Parathyroid adenoma (tissue), 2 donors: Measurements from ENCODE around the gene TSPAN17.
A peak's percentile ranks its signal among the peaks of the same experiment; 100 is the strongest.

Source experiments
- H2AFZ ChIP-seq: fragments of 300-600 bp; sonication (generic); one replicate; pipeline ENCODE4 v1.7.0; 2017; ENCODE audit warnings: antibody characterized with exemption, mild to moderate bottlenecking
- H3K27ac ChIP-seq: fragments of 300-600 bp; sonication (generic); one replicate; pipeline ENCODE4 v1.7.0; 2017
- H3K27me3 ChIP-seq: fragments of 300-600 bp; sonication (generic); one replicate; pipeline ENCODE4 v1.7.0; 2017; ENCODE audit warnings: low read length; ENCODE audit not compliant: control insufficient read depth, insufficient read depth
- H3K36me3 ChIP-seq: fragments of 300-600 bp; sonication (generic); one replicate; pipeline ENCODE4 v1.7.0; 2017; ENCODE audit warnings: low read length; ENCODE audit not compliant: control insufficient read depth, insufficient read depth
- H3K4me1 ChIP-seq: fragments of 300-600 bp; sonication (generic); one replicate; pipeline ENCODE4 v1.7.0; 2017; ENCODE audit warnings: control low read depth
- H3K4me2 ChIP-seq: fragments of 300-600 bp; sonication (generic); one replicate; pipeline ENCODE4 v1.7.0; 2017; ENCODE audit warnings: low read length
- H3K4me3 ChIP-seq: fragments of 300-600 bp; sonication (generic); one replicate; pipeline ENCODE4 v1.7.0; 2017; ENCODE audit warnings: low read depth, low read length
- H3K79me2 ChIP-seq: fragments of 300-600 bp; sonication (generic); one replicate; pipeline ENCODE4 v1.7.0; 2017; ENCODE audit warnings: control low read depth
- H3K9ac ChIP-seq: fragments of 300-600 bp; sonication (generic); one replicate; pipeline ENCODE4 v1.7.0; 2017; ENCODE audit warnings: mild to moderate bottlenecking
- H3K9me3 ChIP-seq: fragments of 300-600 bp; sonication (generic); one replicate; pipeline ENCODE4 v1.7.0; 2017; ENCODE audit warnings: low read length; ENCODE audit not compliant: control insufficient read depth
- TF ChIP-seq, protein P1 (sequence below): fragments of 300-600 bp; sonication (generic); IDR thresholded peaks from one replicate; pipeline ENCODE4 v1.7.0; 2017; ENCODE audit warnings: antibody characterized with exemption, mild to moderate bottlenecking
- donor health status: primary hyperparathyroidism.

The TSPAN17 gene

DNA sequence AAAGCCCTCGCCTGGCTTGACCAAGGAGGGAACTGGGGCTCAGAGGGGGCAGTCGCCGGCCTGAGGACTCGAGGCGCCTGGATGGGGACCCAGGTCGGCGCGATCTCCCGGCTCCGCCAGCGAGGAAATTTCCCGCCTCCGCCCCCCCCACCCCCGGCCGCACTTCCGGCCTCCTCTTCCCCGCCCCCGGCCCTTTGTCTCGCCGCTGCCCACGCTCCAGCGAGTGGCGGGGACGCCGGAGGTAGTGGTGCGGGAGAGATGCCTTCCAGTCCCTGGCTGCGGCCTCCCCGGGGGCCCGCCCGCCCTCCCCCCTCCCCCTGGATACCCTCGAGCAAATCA, 36.9 kb upstream of the TSPAN17 start:
- Histone ChIP-seq H3K9me3 (no peaks in the 10 kb centered on the region), H3K27me3 (no peaks in the 10 kb centered on the region), H3K9ac (peak overlapping the region; percentile 72), H2AFZ (peak overlapping the region; percentile 99), H3K79me2 (no peaks in the 10 kb centered on the region), H3K36me3 (no peaks in the 10 kb centered on the region), H3K4me2 (peak overlapping the region; percentile 73), H3K4me1 (peaks cover 10% of the 10 kb centered on the region), H3K27ac (no peak overlapping the region), H3K4me3 (peak overlapping the region; percentile 38)
- TF ChIP-seq, protein P1, sequence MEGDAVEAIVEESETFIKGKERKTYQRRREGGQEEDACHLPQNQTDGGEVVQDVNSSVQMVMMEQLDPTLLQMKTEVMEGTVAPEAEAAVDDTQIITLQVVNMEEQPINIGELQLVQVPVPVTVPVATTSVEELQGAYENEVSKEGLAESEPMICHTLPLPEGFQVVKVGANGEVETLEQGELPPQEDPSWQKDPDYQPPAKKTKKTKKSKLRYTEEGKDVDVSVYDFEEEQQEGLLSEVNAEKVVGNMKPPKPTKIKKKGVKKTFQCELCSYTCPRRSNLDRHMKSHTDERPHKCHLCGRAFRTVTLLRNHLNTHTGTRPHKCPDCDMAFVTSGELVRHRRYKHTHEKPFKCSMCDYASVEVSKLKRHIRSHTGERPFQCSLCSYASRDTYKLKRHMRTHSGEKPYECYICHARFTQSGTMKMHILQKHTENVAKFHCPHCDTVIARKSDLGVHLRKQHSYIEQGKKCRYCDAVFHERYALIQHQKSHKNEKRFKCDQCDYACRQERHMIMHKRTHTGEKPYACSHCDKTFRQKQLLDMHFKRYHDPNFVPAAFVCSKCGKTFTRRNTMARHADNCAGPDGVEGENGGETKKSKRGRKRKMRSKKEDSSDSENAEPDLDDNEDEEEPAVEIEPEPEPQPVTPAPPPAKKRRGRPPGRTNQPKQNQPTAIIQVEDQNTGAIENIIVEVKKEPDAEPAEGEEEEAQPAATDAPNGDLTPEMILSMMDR: no peak

DNA sequence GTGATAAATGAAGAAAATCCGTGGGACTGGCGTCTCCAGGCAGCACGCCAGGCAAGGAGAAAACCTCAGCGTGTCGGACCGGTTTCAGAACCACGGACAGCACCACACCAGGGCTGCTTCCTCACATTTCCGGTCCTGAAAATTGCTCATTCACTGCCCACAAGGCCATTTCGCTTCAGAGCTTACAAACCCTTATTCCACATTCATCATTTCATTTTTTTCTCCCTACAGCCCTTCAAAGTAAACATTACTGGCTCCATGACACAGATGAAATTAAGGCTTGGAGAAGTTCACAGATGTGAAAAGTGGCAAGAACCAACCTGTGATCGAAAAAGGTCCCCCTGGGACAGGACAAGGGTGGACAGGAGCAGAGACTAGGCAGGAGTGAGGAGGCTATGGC, 35.8 kb upstream of the TSPAN17 start:
- Histone ChIP-seq H3K79me2 (no peaks in the 10 kb centered on the region), H3K27me3 (no peaks in the 10 kb centered on the region), H3K36me3 (no peaks in the 10 kb centered on the region), H3K27ac (no peak overlapping the region), H3K4me2 (no peak overlapping the region), H3K4me3 (no peak overlapping the region), H2AFZ (no peak overlapping the region), H3K4me1 (peaks cover 10% of the 10 kb centered on the region), H3K9ac (no peak overlapping the region), H3K9me3 (no peaks in the 10 kb centered on the region)
- TF ChIP-seq, protein P1: no peak

GRCh38 chr5:176612008-176612407, 35.3 kb upstream of the TSPAN17 start:
- no peak overlapping the region for H3K9ac ChIP-seq
- H3K27ac ChIP-seq: no peak overlapping the region
- no peak overlapping the region for H3K4me2 ChIP-seq
- no peaks in the 10 kb centered on the region for H3K79me2 ChIP-seq
- H2AFZ ChIP-seq: peak overlapping the region; percentile 28
- TF ChIP-seq, protein P1: no peak
- H3K36me3 ChIP-seq: no peaks in the 10 kb centered on the region
- no peaks in the 10 kb centered on the region for H3K9me3 ChIP-seq
- H3K4me3 ChIP-seq: no peak overlapping the region
- H3K27me3 ChIP-seq: no peaks in the 10 kb centered on the region
- peaks cover 10% of the 10 kb centered on the region for H3K4me1 ChIP-seq

DNA sequence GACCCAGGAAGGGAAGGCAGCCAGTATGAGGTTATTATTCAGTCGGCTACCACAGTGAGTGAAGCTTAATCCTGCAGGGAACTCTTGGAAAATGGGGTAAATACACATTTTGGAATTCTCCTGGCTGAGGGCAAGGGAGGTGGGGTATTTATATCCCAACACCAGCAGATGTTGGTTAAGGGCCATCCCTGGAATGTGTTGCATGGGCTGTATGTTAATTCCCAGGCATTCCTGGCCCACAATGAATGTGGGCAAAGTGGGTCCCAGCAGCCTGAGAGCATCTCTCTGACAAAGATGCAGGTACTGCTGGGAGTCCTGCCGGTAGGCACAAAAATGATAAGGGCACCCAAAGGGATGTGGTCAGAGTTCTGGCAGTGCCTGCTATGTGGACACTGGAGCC, 34.4 kb upstream of the TSPAN17 start:
- Histone ChIP-seq H3K9me3 (no peaks in the 10 kb centered on the region), H3K36me3 (no peaks in the 10 kb centered on the region), H3K27me3 (no peaks in the 10 kb centered on the region), H3K9ac (no peak overlapping the region), H3K27ac (peak overlapping the region; percentile 36), H3K79me2 (no peaks in the 10 kb centered on the region), H3K4me2 (no peak overlapping the region), H3K4me3 (no peak overlapping the region), H3K4me1 (peaks cover 10% of the 10 kb centered on the region), H2AFZ (no peak overlapping the region)
- TF ChIP-seq, protein P1: no peak

- H3K4me1 ChIP-seq: peaks cover 16% of the 10 kb centered on the region
- H3K79me2 ChIP-seq: no peaks in the 10 kb centered on the region
- H3K4me2 ChIP-seq: no peak overlapping the region
- H3K36me3 ChIP-seq: no peaks in the 10 kb centered on the region
- TF ChIP-seq, protein P1: no peak
- no peak overlapping the region for H3K27ac ChIP-seq
- no peak overlapping the region for H3K9ac ChIP-seq
- H3K27me3 ChIP-seq: no peaks in the 10 kb centered on the region
- H2AFZ ChIP-seq: no peak overlapping the region
- no peak overlapping the region for H3K4me3 ChIP-seq
- H3K9me3 ChIP-seq: no peaks in the 10 kb centered on the region
Measured at GRCh38 chr5:176614805-176615478, 32.3 kb upstream of the TSPAN17 start.
